HepG2 (cell line): ENCODE measurements around the gene MIEF1. TPM values are rescaled to one million over a fixed set of nuclear protein-coding genes. Genes with fewer than 3 reads are reported as not detected.
A peak's percentile ranks its signal among the peaks of the same experiment; 100 is the strongest.

Experiments
- ARID4A ChIP-seq: sonication (generic); formaldehyde crosslinking; IDR thresholded peaks from 2 replicates; pipeline ENCODE4 v1.5.0; 2020; ENCODE audit warnings: mild to moderate bottlenecking, missing genetic modification reagents, borderline replicate concordance
- BCL6 ChIP-seq: IDR thresholded peaks from 2 replicates; pipeline ENCODE4 v1.6.1; 2016; ENCODE audit warnings: missing genetic modification reagents, missing compliant biosample characterization
- ETV5 ChIP-seq: IDR thresholded peaks from 2 replicates; pipeline ENCODE4 v1.6.1; 2018; ENCODE audit warnings: missing biosample characterization, missing genetic modification reagents, inconsistent platforms, borderline replicate concordance
- EZH2 ChIP-seq: conservative IDR thresholded peaks from 2 replicates; pipeline ENCODE4 v1.6.1; 2012; ENCODE audit warnings: mild to moderate bottlenecking, low read depth, low read length, moderate library complexity
- GTF3A ChIP-seq: sonication (generic); formaldehyde crosslinking; conservative IDR thresholded peaks from 2 replicates; pipeline ENCODE4 v1.4.0; 2020; ENCODE audit warnings: mild to moderate bottlenecking, missing genetic modification reagents
- HIC2 ChIP-seq: sonication (generic); formaldehyde crosslinking; IDR thresholded peaks from 2 replicates; pipeline ENCODE4 v1.9.0; 2022; ENCODE audit warnings: low read depth, missing genetic modification reagents
- MATR3 ChIP-seq: sonication (generic); formaldehyde crosslinking; IDR thresholded peaks from 2 replicates; pipeline ENCODE4 v1.4.0; 2020; ENCODE audit warnings: missing genetic modification reagents
- MXI1 ChIP-seq: IDR thresholded peaks from 3 replicates; pipeline ENCODE4 v1.6.1; 2012; ENCODE audit warnings: low read depth, low read length, inconsistent platforms, borderline replicate concordance
- NAIF1 ChIP-seq: sonication (generic); formaldehyde crosslinking; IDR thresholded peaks from 2 replicates; pipeline ENCODE4 v1.5.0; 2020; ENCODE audit warnings: mild to moderate bottlenecking, missing genetic modification reagents, borderline replicate concordance
- NFRKB ChIP-seq: fragments of 450-650 bp; IDR thresholded peaks from 2 replicates; pipeline ENCODE4 v1.6.1; 2017
- PHF5A ChIP-seq: IDR thresholded peaks from one replicate; pipeline ENCODE4 v1.6.1; 2018; ENCODE audit warnings: low read depth, missing genetic modification reagents; ENCODE audit not compliant: unreplicated experiment
- SYNCRIP ChIP-seq: fragments of 200-400 bp; formaldehyde crosslinking; IDR thresholded peaks from 2 replicates; pipeline ENCODE4 v1.6.1; 2018; ENCODE audit warnings: mild to moderate bottlenecking, low read depth, low read length; ENCODE audit not compliant: insufficient read depth
- ZBTB14 ChIP-seq: sonication (generic); formaldehyde crosslinking; IDR thresholded peaks from 2 replicates; pipeline ENCODE4 v1.4.0; 2020; ENCODE audit warnings: missing genetic modification reagents
- ZBTB25 ChIP-seq: IDR thresholded peaks from 2 replicates; pipeline ENCODE4 v1.6.1; 2018; ENCODE audit warnings: missing genetic modification reagents
- ZNF10 ChIP-seq: sonication (generic); formaldehyde crosslinking; IDR thresholded peaks from 2 replicates; pipeline ENCODE4 v1.4.0; 2020; ENCODE audit warnings: mild to moderate bottlenecking, low read depth, missing genetic modification reagents, borderline replicate concordance
- ZNF260 ChIP-seq: sonication (generic); formaldehyde crosslinking; IDR thresholded peaks from 2 replicates; pipeline ENCODE4 v1.4.0; 2020; ENCODE audit warnings: missing genetic modification reagents, low read depth, mild to moderate bottlenecking, borderline replicate concordance
- ZNF292 ChIP-seq: sonication (generic); formaldehyde crosslinking; IDR thresholded peaks from 2 replicates; pipeline ENCODE4 v1.8.1; 2022; ENCODE audit warnings: mild to moderate bottlenecking, low read depth, missing genetic modification reagents, borderline replicate concordance
- ZNF496 ChIP-seq: sonication (generic); formaldehyde crosslinking; IDR thresholded peaks from 2 replicates; pipeline ENCODE4 v1.8.1; 2023; ENCODE audit warnings: mild to moderate bottlenecking, moderate library complexity, missing genetic modification reagents; ENCODE audit not compliant: insufficient replicate concordance
- ZNF615 ChIP-seq: sonication (generic); formaldehyde crosslinking; IDR thresholded peaks from 2 replicates; pipeline ENCODE4 v1.5.0; 2020; ENCODE audit warnings: mild to moderate bottlenecking, missing genetic modification reagents, borderline replicate concordance
- ZNF724P ChIP-seq: sonication (generic); formaldehyde crosslinking; IDR thresholded peaks from 2 replicates; pipeline ENCODE4 v1.8.0; 2022; ENCODE audit warnings: missing genetic modification reagents, borderline replicate concordance
- polyA plus RNA-seq, 8 experiments: library from polyadenylated mRNA; depleted of rRNA in 3 of 8; stranded (reverse) in 7 of 8; unstranded in 1 of 8; fragments of >200 nt; fragmentation: Illumina TruSeq in 4 of 8; extraction: Trizol in 4 of 8; gene quantifications; 2 replicates each; pipeline versions ENCODE4 v1.2.1 to v1.2.3, GENCODE V29; 2011 to 2016; ENCODE audit warnings: low read depth in 4 of 8, missing spikeins in 1 of 8, mixed read lengths in 1 of 8; ENCODE audit not compliant: insufficient read depth in 1 of 8
- total RNA-seq, 5 experiments: library from RNA; depleted of rRNA; stranded (reverse); fragments of >200 nt; fragmentation: Illumina TruSeq; extraction: Trizol; gene quantifications; 2 replicates each; pipeline ENCODE4 v1.2.3, GENCODE V29; 2016; ENCODE audit warnings: low read depth in 1 of 5

MIEF1 gene
- total and polyA plus RNA-seq, 2 of the 13 experiments (the other 11 are each of a cell fraction or from before 2014, with no cell fraction given), result 21.7 to 34.8 TPM

- TF ChIP-seq ZBTB14 (CRISPR knock-in tag) (no peak), HIC2 (0 out of 2 replicates have a peak, but pooled peaks have one; percentile 34), GTF3A (CRISPR knock-in tag) (no peak), ZBTB25 (CRISPR knock-in tag) (no peak), SYNCRIP (no peak), BCL6 (CRISPR knock-in tag) (peak; percentile 49), ZNF496 (CRISPR knock-in tag) (no peak), EZH2 (no peak), ZNF724P (no peak), NFRKB (no peak), PHF5A (CRISPR knock-in tag) (no peak), MATR3 (CRISPR knock-in tag) (no peak), NAIF1 (CRISPR knock-in tag) (no peak), ZNF615 (CRISPR knock-in tag) (no peak), ZNF10 (CRISPR knock-in tag) (no peak), MXI1 (0 out of 3 replicates have a peak, but pooled peaks have one; percentile 11), ZNF292 (CRISPR knock-in tag) (no peak), ZNF260 (CRISPR knock-in tag) (no peak), ARID4A (CRISPR knock-in tag) (peak; percentile 55; the same call in 1 of the 2 replicates), ETV5 (CRISPR knock-in tag) (no peak)
These were observed 25.4 kb downstream of the MIEF1 start (continued) for GRCh38 chr22:39527481-39527961.
